MG63 (cell line): ENCODE measurements around the gene KCNQ2. TPM values are rescaled to one million over a fixed set of nuclear protein-coding genes. Genes with fewer than 3 reads are reported as not detected.

Experiments
- DNase-seq: peaks from one replicate; pipeline ENCODE4 v3.0.0-alpha.2; 2020
- H3K27me3 ChIP-seq: fragments of 250-450 bp; sonication (Bioruptor Pico); 2 replicates; pipeline ENCODE4 v1.5.1; 2020; ENCODE audit warnings: mild to moderate bottlenecking, moderate library complexity
- H3K36me3 ChIP-seq: fragments of 250-450 bp; sonication (Bioruptor Pico); 2 replicates; pipeline ENCODE4 v1.5.1; 2020; ENCODE audit warnings: mild to moderate bottlenecking, moderate library complexity
- H3K4me3 ChIP-seq: fragments of 250-450 bp; sonication (Bioruptor Pico); 2 replicates; pipeline ENCODE4 v1.5.1; 2020; ENCODE audit warnings: mild to moderate bottlenecking, moderate library complexity
- H3K9me3 ChIP-seq: fragments of 250-450 bp; sonication (Bioruptor Pico); 2 replicates; pipeline ENCODE4 v1.5.1; 2020; ENCODE audit warnings: mild to moderate bottlenecking, moderate library complexity
- total RNA-seq: library from RNA; depleted of rRNA; stranded (reverse); fragments of >200 nt; shearing (Covaris generic); gene quantifications from 2 replicates; pipeline ENCODE4 v1.2.3, GENCODE V29; 2014; ENCODE audit warnings: low replicate concordance

KCNQ2 gene
- total RNA-seq, 1 experiment from 2014 or later: 0.92 TPM

DNA sequence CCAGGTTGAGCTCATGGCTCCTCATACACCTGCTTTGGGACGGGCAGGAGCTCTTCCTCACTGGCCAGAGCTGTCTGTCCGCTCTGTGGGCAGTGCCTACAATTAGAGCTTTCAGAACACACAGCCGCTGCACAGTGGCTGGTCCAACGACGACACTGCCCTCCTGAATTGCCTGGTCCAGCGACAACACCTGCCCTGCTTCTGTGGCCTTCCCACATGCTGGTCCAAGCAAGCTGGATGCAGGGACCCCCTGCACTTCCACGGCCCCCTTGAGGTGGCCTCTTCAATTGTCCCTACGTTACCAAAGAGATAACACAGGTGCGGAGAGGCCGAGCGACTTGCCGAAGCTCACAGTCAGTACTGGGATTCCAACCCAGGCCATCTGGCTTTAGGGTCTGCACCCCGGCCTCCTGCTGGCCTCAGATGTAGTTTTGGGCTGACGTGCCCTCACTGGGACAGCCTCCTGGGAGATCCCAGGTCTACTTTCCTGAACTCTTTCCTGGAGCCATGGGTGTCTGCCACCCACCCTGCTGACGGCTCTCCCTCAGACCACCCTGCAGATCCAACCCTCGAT lies 109.9 kb downstream of the KCNQ2 start:
- no peaks in the 10 kb centered on the region for H3K9me3 ChIP-seq
- H3K27me3 ChIP-seq: peaks cover 6% of the 10 kb centered on the region

GRCh38 chr20:63361519-63362435 lies 110.7 kb downstream of the KCNQ2 start:
- H3K9me3 ChIP-seq: no peaks in the 10 kb centered on the region
- H3K36me3 ChIP-seq: no peaks in the 10 kb centered on the region
- H3K27me3 ChIP-seq: peaks cover 6% of the 10 kb centered on the region
- H3K4me3 ChIP-seq: no peak overlapping the region
- DNase-seq: no peak

More for the DNA sequence above, 109.9 kb downstream of the KCNQ2 start:
- H3K4me3 ChIP-seq: no peak overlapping the region
- no peak for DNase-seq
- H3K36me3 ChIP-seq: no peaks in the 10 kb centered on the region

DNA sequence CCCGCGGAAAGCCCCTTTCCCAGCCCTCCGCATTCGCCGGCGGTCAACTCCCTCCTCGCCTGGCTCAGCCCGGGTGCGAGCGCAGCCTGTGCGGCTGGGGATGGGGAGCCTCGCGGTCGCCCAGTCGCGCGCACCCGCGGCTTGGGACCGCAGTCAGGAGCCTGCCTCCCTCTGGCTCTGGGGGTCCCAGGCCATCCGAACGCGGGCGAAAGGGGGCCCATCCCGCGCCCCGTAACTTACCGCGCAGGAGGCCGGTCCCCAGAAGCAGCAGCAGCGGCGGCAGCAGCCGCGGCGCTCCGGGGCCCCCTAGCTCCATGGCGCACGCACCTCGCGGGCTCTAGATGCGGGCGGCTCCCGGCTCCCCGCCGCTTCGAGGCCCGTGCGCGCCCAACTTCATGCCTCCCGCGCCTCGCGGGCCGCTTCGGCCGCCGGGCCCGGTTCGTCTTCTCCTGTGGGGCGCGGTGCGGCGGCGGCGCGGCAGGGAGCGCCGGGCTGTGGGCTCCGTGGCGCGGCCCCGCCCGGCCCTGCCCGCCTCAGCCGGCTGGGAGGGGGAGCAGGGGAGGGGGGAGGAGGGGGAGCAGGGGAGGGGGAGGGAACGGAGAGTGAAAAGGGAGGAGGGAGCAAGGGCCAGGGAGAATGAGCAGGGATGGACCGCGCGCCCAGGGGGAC lies 111.5 kb downstream of the KCNQ2 start, which contains the start of gene CHRNA4:
TSS of gene CHRNA4 (minus strand) at position 500 of the 669 bp plus-strand sequence. CDS start at position 316, 184 bp downstream.
- Histone ChIP-seq H3K27me3 (peaks cover 6% of the 10 kb centered on the region), H3K36me3 (no peaks in the 10 kb centered on the region), H3K9me3 (no peaks in the 10 kb centered on the region), H3K4me3 (no peak within 1 kb of the TSS)
- DNase-seq: peak; percentile 26

GRCh38 chr20:63359937-63360849 lies 112.3 kb downstream of the KCNQ2 start:
- DNase-seq: no peak
- H3K36me3 ChIP-seq: no peaks in the 10 kb centered on the region
- H3K4me3 ChIP-seq: no peak overlapping the region
- H3K27me3 ChIP-seq: peaks cover 6% of the 10 kb centered on the region
- H3K9me3 ChIP-seq: no peaks in the 10 kb centered on the region

DNA sequence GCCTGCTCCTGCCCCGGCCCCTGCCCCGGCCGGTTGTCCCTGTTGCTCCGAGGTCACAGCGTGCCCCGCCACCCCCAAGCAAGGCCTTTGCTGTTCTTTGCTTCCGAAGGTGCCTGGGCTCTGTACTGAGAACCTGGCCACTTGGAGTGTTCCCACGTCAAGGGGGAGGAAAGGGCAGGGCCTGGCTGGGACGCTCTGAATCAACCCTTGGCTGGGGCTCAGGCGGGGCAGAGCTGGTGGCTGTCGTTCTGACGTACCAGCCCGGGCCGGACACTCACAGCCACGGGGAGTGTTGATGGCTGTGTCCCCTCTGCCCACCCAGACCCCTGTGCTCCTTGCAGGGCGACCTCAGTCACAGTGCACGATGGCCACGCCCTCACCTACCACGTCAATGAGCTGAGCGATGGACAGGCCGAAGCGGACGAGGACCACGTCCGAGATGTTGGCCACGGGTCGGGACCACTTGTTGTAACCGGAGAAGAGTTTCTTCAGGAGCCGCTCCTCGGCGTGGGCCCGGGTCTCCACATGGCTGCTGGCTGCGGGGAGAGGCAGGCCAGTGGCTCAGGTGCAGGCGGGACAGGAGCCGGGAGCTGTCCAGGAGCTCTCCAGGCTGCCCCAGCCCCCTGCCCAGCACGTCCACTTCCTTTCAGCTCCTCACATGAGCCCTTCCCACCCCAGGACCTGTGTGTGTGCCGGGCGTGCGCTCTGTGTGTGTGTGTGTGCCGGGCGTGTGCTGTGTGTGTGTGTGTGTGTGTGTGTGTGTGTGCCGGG lies 113.1 kb downstream of the KCNQ2 start:
- no peak overlapping the region for H3K4me3 ChIP-seq
- DNase-seq: no peak
- no peaks in the 10 kb centered on the region for H3K9me3 ChIP-seq
- H3K36me3 ChIP-seq: no peaks in the 10 kb centered on the region
- H3K27me3 ChIP-seq: peaks cover 6% of the 10 kb centered on the region

- no peaks in the 10 kb centered on the region for H3K9me3 ChIP-seq
- no peaks in the 10 kb centered on the region for H3K36me3 ChIP-seq
- H3K4me3 ChIP-seq: no peak overlapping the region
- no peak for DNase-seq
- H3K27me3 ChIP-seq: peaks cover 6% of the 10 kb centered on the region
Measured at GRCh38 chr20:63357921-63358905, 114.2 kb downstream of the KCNQ2 start.

GRCh38 chr20:63356931-63357879 lies 115.2 kb downstream of the KCNQ2 start:
- peaks cover 6% of the 10 kb centered on the region for H3K27me3 ChIP-seq
- no peaks in the 10 kb centered on the region for H3K9me3 ChIP-seq
- H3K4me3 ChIP-seq: no peak overlapping the region
- DNase-seq: no peak
- H3K36me3 ChIP-seq: no peaks in the 10 kb centered on the region

DNA sequence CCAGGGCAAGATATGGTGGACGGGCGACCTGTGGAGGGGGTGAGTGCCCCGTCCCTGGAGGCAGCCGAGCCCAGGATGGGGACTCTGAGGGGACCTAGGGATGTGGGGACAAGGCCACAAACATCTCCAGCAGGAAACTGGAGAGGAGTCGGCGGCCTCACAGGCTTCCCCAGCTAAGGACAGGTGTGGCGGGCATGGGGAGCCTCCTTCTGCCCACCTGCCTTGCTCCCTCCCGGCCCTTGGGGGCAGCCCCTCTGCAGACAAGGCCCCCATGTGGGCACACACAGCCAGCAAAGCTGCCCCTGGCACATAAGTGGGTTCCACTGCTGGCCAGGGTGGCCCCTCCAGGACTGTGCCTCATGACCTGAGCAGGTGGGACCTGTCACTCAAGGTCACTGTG lies 115.9 kb downstream of the KCNQ2 start:
- Histone ChIP-seq H3K9me3 (no peaks in the 10 kb centered on the region), H3K4me3 (no peak overlapping the region), H3K36me3 (no peaks in the 10 kb centered on the region), H3K27me3 (peaks cover 6% of the 10 kb centered on the region)
- no peak for DNase-seq

DNA sequence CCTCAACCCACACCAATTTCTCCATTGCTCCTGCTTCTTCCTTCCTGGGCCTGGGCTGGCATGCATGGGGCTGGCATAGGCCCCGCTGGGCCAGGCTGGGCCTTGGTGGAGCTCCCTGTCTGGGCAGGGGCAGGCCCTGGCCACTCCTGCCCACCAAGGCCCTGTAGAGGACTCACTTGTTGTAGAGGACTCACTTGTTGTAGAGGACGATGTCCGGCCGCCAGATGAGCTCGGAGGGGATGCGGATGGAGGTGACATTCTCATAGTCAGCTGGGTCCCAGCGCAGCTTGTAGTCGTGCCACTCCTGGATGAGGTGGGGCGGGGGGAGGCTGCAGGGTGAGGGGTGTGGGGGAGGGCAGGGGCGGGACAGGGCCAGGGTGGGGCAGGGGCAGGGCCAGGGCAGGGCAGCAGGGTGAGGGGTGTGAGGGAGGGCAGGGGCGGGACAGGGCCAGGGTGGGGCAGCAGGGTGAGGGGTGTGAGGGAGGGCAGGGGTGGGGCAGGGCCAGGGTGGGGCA lies 116.6 kb downstream of the KCNQ2 start:
- Histone ChIP-seq H3K36me3 (no peaks in the 10 kb centered on the region), H3K9me3 (no peaks in the 10 kb centered on the region), H3K27me3 (peaks cover 4% of the 10 kb centered on the region), H3K4me3 (no peak overlapping the region)
- no peak for DNase-seq

DNA sequence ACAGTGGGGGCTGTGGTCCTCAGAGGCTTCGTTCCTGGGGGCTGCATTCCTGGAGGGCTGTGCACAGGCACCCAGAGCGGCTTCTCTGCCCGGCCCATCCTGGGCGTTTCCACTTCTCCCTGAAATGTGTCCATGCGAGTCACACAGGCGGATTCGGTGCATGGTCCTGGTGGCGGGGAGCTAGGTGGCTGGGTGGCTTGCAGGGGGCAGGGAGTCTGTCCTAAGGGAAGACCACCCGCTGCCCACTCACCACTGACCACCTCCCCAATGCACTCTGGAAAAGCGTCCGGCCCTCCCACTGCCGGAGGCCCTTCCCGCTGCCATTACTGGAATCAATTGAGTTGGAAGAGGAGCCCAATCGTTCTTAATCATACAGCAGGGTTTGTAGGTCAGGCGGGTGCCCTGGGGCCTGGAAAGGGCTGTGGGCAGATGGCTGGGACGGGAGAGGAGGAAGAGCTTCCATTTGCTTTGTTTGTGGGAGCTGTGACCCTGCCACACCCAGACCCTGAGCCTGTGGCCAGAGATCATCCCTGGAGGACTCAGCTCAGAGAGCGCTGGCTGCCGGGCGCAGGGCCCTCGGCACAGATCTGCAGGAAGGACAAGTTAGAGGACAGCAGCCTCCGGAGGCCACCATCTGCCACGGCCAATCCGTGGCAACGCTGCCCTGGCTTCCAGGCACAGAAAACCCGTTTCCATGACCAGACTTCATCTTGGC lies 117.7 kb downstream of the KCNQ2 start:
- Histone ChIP-seq H3K4me3 (no peak overlapping the region), H3K9me3 (no peaks in the 10 kb centered on the region), H3K27me3 (no peaks in the 10 kb centered on the region), H3K36me3 (no peaks in the 10 kb centered on the region)
- DNase-seq: no peak

DNA sequence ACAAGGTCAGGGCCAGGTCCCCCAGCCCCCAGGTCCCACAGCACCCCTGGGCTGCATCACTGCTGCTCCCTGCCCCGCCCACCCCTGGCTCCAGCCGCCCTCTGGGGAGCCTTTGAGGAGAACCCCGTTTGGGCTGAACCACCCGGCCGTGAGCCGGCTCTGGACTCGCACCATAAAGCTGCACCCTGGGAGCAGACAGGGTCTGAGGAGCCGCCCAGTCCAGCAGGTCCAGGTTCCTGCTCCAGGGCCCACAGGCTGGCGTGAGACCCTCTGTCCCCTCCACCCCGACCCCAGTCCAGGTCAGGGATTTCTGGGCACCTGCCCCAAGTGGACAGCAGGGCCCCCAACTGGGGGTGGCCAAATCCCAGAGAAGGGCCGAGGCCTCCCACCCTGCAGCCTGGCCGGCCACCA lies 119.6 kb downstream of the KCNQ2 start:
- DNase-seq: no peak
- H3K9me3 ChIP-seq: no peaks in the 10 kb centered on the region
- H3K36me3 ChIP-seq: no peaks in the 10 kb centered on the region
- H3K4me3 ChIP-seq: no peak overlapping the region
- no peaks in the 10 kb centered on the region for H3K27me3 ChIP-seq

GRCh38 chr20:63351811-63352591 lies 120.5 kb downstream of the KCNQ2 start:
- no peaks in the 10 kb centered on the region for H3K9me3 ChIP-seq
- H3K36me3 ChIP-seq: no peaks in the 10 kb centered on the region
- H3K27me3 ChIP-seq: no peaks in the 10 kb centered on the region
- H3K4me3 ChIP-seq: no peak overlapping the region
- no peak for DNase-seq
